GM23338 (cell line): ENCODE measurements around the gene ENC1. TPM values are rescaled to one million over a fixed set of nuclear protein-coding genes. Genes with fewer than 3 reads are reported as not detected.

Experiments
- ATAC-seq: fragments of 200-7000 bp; cut with Tn5 transposase; 3 replicates; pipeline ENCODE4 v1.9.1; 2020
- DNase-seq: peaks from one replicate; pipeline ENCODE4 v3.0.0-alpha.2; 2015; ENCODE audit warnings: low spot score
- H2AFZ ChIP-seq: fragments of 200-600 bp; sonication (generic); 2 replicates; pipeline ENCODE4 v1.8.0; 2016; ENCODE audit warnings: antibody characterized with exemption, mild to moderate bottlenecking, moderate library complexity
- H3F3A ChIP-seq: fragments of 200-600 bp; sonication (generic); replicated peaks from 2 replicates; pipeline ENCODE4 v1.8.0; 2017; ENCODE audit warnings: antibody characterized with exemption, mixed run types, low read depth
- H3K27ac ChIP-seq: fragments of 200-600 bp; sonication (generic); 2 replicates; pipeline ENCODE4 v1.6.1; 2016; ENCODE audit warnings: low read depth
- H3K27me3 ChIP-seq: fragments of 200-600 bp; sonication (generic); 2 replicates; pipeline ENCODE4 v1.8.0; 2016; ENCODE audit warnings: mild to moderate bottlenecking, mixed run types, moderate library complexity; ENCODE audit not compliant: insufficient read depth
- H3K36me3 ChIP-seq: fragments of 200-600 bp; sonication (generic); 2 replicates; pipeline ENCODE4 v1.8.0; 2016; ENCODE audit warnings: mild to moderate bottlenecking; ENCODE audit not compliant: insufficient read depth
- H3K4me1 ChIP-seq: fragments of 200-600 bp; sonication (generic); 2 replicates; pipeline ENCODE4 v1.8.0; 2016; ENCODE audit warnings: mild to moderate bottlenecking, moderate library complexity; ENCODE audit not compliant: insufficient read depth
- H3K4me2 ChIP-seq: fragments of 200-600 bp; sonication (generic); 2 replicates; pipeline ENCODE4 v1.7.1; 2017; ENCODE audit warnings: mixed run types
- H3K4me3 ChIP-seq: fragments of 200-600 bp; sonication (generic); 2 replicates; pipeline ENCODE4 v1.6.1; 2016; ENCODE audit warnings: mixed run types
- H3K79me2 ChIP-seq: fragments of 200-600 bp; sonication (generic); replicated peaks from 2 replicates; pipeline ENCODE4 v1.8.0; 2017; ENCODE audit warnings: mild to moderate bottlenecking; ENCODE audit not compliant: insufficient read depth
- H3K9me2 ChIP-seq: fragments of 200-600 bp; sonication (generic); 2 replicates; pipeline ENCODE4 v1.8.0; 2017; ENCODE audit not compliant: insufficient read depth
- H4K20me1 ChIP-seq: fragments of 200-600 bp; sonication (generic); replicated peaks from 2 replicates; pipeline ENCODE4 v1.8.0; 2017; ENCODE audit warnings: mild to moderate bottlenecking; ENCODE audit not compliant: insufficient read depth
- H3K27ac Mint-ChIP-seq: 2 replicates; pipeline ENCODE4 v1.8.0; 2020; ENCODE audit warnings: inconsistent platforms, mild to moderate bottlenecking, moderate library complexity, mixed read lengths
- H3K27me3 Mint-ChIP-seq: 3 replicates; pipeline ENCODE4 v1.8.0; 2022; ENCODE audit warnings: low read depth, mild to moderate bottlenecking, moderate library complexity, mixed read lengths, inconsistent platforms; ENCODE audit not compliant: insufficient read depth, poor library complexity
- H3K36me3 Mint-ChIP-seq: 3 replicates; pipeline ENCODE4 v1.8.0; 2021; ENCODE audit warnings: low read depth, mild to moderate bottlenecking, inconsistent platforms, moderate library complexity, mixed read lengths
- H3K4me1 Mint-ChIP-seq: 3 replicates; pipeline ENCODE4 v1.8.0; 2020; ENCODE audit warnings: mild to moderate bottlenecking, inconsistent platforms, mixed read lengths
- H3K4me3 Mint-ChIP-seq: 3 replicates; pipeline ENCODE4 v1.8.0; 2021; ENCODE audit warnings: moderate library complexity, mild to moderate bottlenecking, inconsistent platforms, mixed read lengths
- H3K9me3 Mint-ChIP-seq: 3 replicates; pipeline ENCODE4 v1.8.0; 2020; ENCODE audit warnings: moderate library complexity, mild to moderate bottlenecking, inconsistent platforms, mixed read lengths
- CREB1 ChIP-seq: fragments of 250-450 bp; sonication (Bioruptor Pico); IDR thresholded peaks from 2 replicates; pipeline ENCODE4 v1.5.0; 2020; ENCODE audit warnings: low read depth, mild to moderate bottlenecking, moderate library complexity
- ETS1 ChIP-seq: IDR thresholded peaks from 2 replicates; pipeline ENCODE4 v1.6.1; 2016; ENCODE audit warnings: antibody characterized with exemption
- EZH2 ChIP-seq: fragments of 200-600 bp; sonication (generic); IDR thresholded peaks from one replicate; pipeline ENCODE4 v1.8.0; 2017; ENCODE audit warnings: antibody characterized with exemption, mild to moderate bottlenecking, low read depth; ENCODE audit not compliant: unreplicated experiment
- EZH2phosphoT487 ChIP-seq: fragments of 200-600 bp; sonication (generic); IDR thresholded peaks from one replicate; pipeline ENCODE4 v1.8.1; 2018; ENCODE audit warnings: antibody characterized with exemption; ENCODE audit not compliant: unreplicated experiment
- JUNB ChIP-seq: IDR thresholded peaks from one replicate; pipeline ENCODE4 v1.6.1; 2016; ENCODE audit warnings: antibody characterized with exemption; ENCODE audit not compliant: unreplicated experiment
- POLR2AphosphoS5 ChIP-seq: IDR thresholded peaks from 2 replicates; pipeline ENCODE4 v1.6.1; 2016; ENCODE audit warnings: antibody characterized with exemption, low read depth
- REST ChIP-seq: IDR thresholded peaks from one replicate; pipeline ENCODE4 v1.6.1; 2018; ENCODE audit warnings: antibody characterized with exemption; ENCODE audit not compliant: unreplicated experiment
- ZNF331 ChIP-seq: fragments of 250-450 bp; sonication (Bioruptor Pico); IDR thresholded peaks from 2 replicates; pipeline ENCODE4 v1.5.0; 2020; ENCODE audit warnings: low read depth, mild to moderate bottlenecking, moderate library complexity
- ZNF462 ChIP-seq: fragments of 250-450 bp; sonication (Bioruptor Pico); IDR thresholded peaks from 2 replicates; pipeline ENCODE4 v1.5.0; 2020; ENCODE audit warnings: mild to moderate bottlenecking, moderate library complexity
- polyA plus RNA-seq: library from polyadenylated mRNA; unstranded; fragments of >200 nt; fragmentation: Nextera tagmentation; extraction: Ambion mirVana; gene quantifications from 2 replicates; pipeline ENCODE4 v1.2.1, GENCODE V29; 2016
- total RNA-seq: library from RNA; depleted of rRNA; stranded (reverse); fragments of >200 nt; shearing (Covaris generic); gene quantifications from 2 replicates; pipeline ENCODE4 v1.2.3, GENCODE V29; 2014

The ENC1 gene
- total and polyA plus RNA-seq, 2 experiments from 2014 or later, result 8.2 to 27.9 TPM

GRCh38 chr5:74638544-74638969, 2.0 kb downstream of the ENC1 start:
- H3K36me3 Mint-ChIP-seq, result peaks cover 25% of the 10 kb centered on the region
- H3K4me3 Mint-ChIP-seq, result peak overlapping the region; percentile 95
- H3K9me3 Mint-ChIP-seq, result no peaks in the 10 kb centered on the region
- 0 out of 2 replicates have a peak, but pooled peaks cover 6% of the 10 kb centered on the region for H3F3A ChIP-seq
- peaks cover 44% of the 10 kb centered on the region for H3K79me2 ChIP-seq
- TF ChIP-seq EZH2, result no peak
- TF ChIP-seq EZH2phosphoT487, result no peak
- no peak for TF ChIP-seq POLR2AphosphoS5
- TF ChIP-seq ZNF462, result no peak
- TF ChIP-seq CREB1 (CRISPR knock-in tag), result no peak
- no peak for TF ChIP-seq JUNB
- peak overlapping the region; percentile 99 for H3K4me3 ChIP-seq
- peaks cover 14% of the 10 kb centered on the region for H3K27me3 Mint-ChIP-seq
- H3K27ac ChIP-seq, result no peak overlapping the region
- H2AFZ ChIP-seq, result no peak overlapping the region
- H4K20me1 ChIP-seq, result peaks cover 29% of the 10 kb centered on the region
- no peak for DNase-seq
- H3K4me2 ChIP-seq, result peak overlapping the region; percentile 99
- H3K4me1 Mint-ChIP-seq, result peaks cover 39% of the 10 kb centered on the region
- no peaks in the 10 kb centered on the region for H3K9me2 ChIP-seq
- H3K36me3 ChIP-seq, result peaks cover 4% of the 10 kb centered on the region; the same call in 1 of the 2 replicates
- H3K27ac Mint-ChIP-seq, result no peak overlapping the region
- H3K27me3 ChIP-seq, result peaks cover 40% of the 10 kb centered on the region
- H3K4me1 ChIP-seq, result peaks cover 28% of the 10 kb centered on the region
- ATAC-seq, result no peak

- ATAC-seq, result no peak
- Histone ChIP-seq H3K4me1 (peaks cover 28% of the 10 kb centered on the region), H3K36me3 (peaks cover 4% of the 10 kb centered on the region; the same call in 1 of the 2 replicates), H3K27ac (no peak overlapping the region), H3K9me2 (no peaks in the 10 kb centered on the region), H4K20me1 (peaks cover 29% of the 10 kb centered on the region), H3K27me3 (peaks cover 20% of the 10 kb centered on the region), H3F3A (0 out of 2 replicates have a peak, but pooled peaks cover 6% of the 10 kb centered on the region), H3K4me3 (no peak overlapping the region), H3K79me2 (peaks cover 44% of the 10 kb centered on the region), H2AFZ (no peak overlapping the region), H3K4me2 (no peak overlapping the region)
- H3K36me3 Mint-ChIP-seq, result peaks cover 31% of the 10 kb centered on the region
- H3K4me1 Mint-ChIP-seq, result peaks cover 40% of the 10 kb centered on the region
- no peak for DNase-seq
- no peaks in the 10 kb centered on the region for H3K9me3 Mint-ChIP-seq
- H3K27ac Mint-ChIP-seq, result no peak overlapping the region
- no peak overlapping the region for H3K4me3 Mint-ChIP-seq
- peaks cover 6% of the 10 kb centered on the region for H3K27me3 Mint-ChIP-seq
- TF ChIP-seq ZNF331 (CRISPR knock-in tag) (no peak), ETS1 (no peak), REST (no peak), CREB1 (CRISPR knock-in tag) (no peak), POLR2AphosphoS5 (no peak)
Observed at GRCh38 chr5:74636552-74636951, 4.0 kb downstream of the ENC1 start.
